GM12878 (cell line): Measurements from ENCODE around the gene TRMO. TPM values are rescaled to one million over a fixed set of nuclear protein-coding genes. Genes with fewer than 3 reads are reported as not detected.

ENCODE experiments used
- ATAC-seq: fragments of 200-7000 bp; cut with Tn5 transposase; 3 replicates; pipeline ENCODE4 v1.9.1; 2020; ENCODE audit warnings: mild to moderate bottlenecking, moderate library complexity
- BruUV-seq: library from RNA; stranded (reverse); fragments of 400-500 nt; replicated peaks from 2 replicates; lab custom pipeline; 2021; lab: Mats Ljungman, UMichigan
- CTCF ChIA-PET: fragments of 300-600 bp; sonication (Branson Sonifier 250); formaldehyde crosslinking; extraction: SDS; loops from one replicate; lab custom pipeline; 2021; ENCODE audit warnings: inconsistent platforms; lab: Yijun Ruan, JAX
- POLR2A ChIA-PET: fragments of 350-600 bp; formaldehyde crosslinking; extraction: SDS; loops from one replicate; lab custom pipeline; 2021; ENCODE audit warnings: inconsistent platforms; lab: Charles Lee
- RAD21 ChIA-PET: fragments of 300-600 bp; sonication (Branson Sonifier 250); formaldehyde crosslinking; loops from one replicate; lab custom pipeline; 2023; ENCODE audit warnings: antibody characterized with exemption; ENCODE audit not compliant: unreplicated experiment; lab: Charles Lee
- SMC1A ChIA-PET: fragments of 300-600 bp; sonication (Branson Sonifier 250); formaldehyde crosslinking; loops from one replicate; lab custom pipeline; 2023; ENCODE audit not compliant: unreplicated experiment, uncharacterized antibody; lab: Charles Lee
- DNase-seq: peaks from one replicate; pipeline ENCODE4 v3.0.0-alpha.2; 2011; ENCODE audit warnings: low read depth, low spot score
- FAIRE-seq: peaks from 3 replicates; lab custom pipeline; 2011; peaks lifted over from hg19 to GRCh38; lab: Jason Lieb, UNC
- H2AFZ ChIP-seq: 2 replicates; pipeline ENCODE4 v1.6.0; 2011; ENCODE audit warnings: low read depth, low read length, control low read depth; ENCODE audit not compliant: control insufficient read depth
- H3K27ac ChIP-seq: 2 replicates; pipeline ENCODE4 v1.5.1; 2011; ENCODE audit warnings: control low read depth; ENCODE audit not compliant: control insufficient read depth, insufficient read depth
- H3K27me3 ChIP-seq, 2 experiments: replicated peaks in 1 of 2; 2 replicates each; pipeline versions ENCODE4 v1.6.0 to v1.6.1; 2011; ENCODE audit warnings: low read length in 1 of 2; ENCODE audit not compliant: control insufficient read depth in 2 of 2, insufficient read depth in 2 of 2
- H3K36me3 ChIP-seq, 2 experiments: 2 replicates each; pipeline ENCODE4 v1.5.1; 2011; ENCODE audit warnings: low read length in 1 of 2; ENCODE audit not compliant: control insufficient read depth in 2 of 2, insufficient read depth in 2 of 2
- H3K4me1 ChIP-seq: 2 replicates; pipeline ENCODE4 v1.6.1; 2011; ENCODE audit warnings: mild to moderate bottlenecking, low read length, moderate library complexity, mixed read lengths; ENCODE audit not compliant: control insufficient read depth, insufficient read depth
- H3K4me2 ChIP-seq: 2 replicates; pipeline ENCODE4 v1.6.0; 2011; ENCODE audit warnings: control low read depth; ENCODE audit not compliant: control insufficient read depth, insufficient read depth
- H3K4me3 ChIP-seq: fragments of 200-600 bp; sonication (generic); 2 replicates; pipeline ENCODE4 v1.5.1; 2016
- H3K79me2 ChIP-seq: 2 replicates; pipeline ENCODE4 v1.6.0; 2011; ENCODE audit warnings: low read length; ENCODE audit not compliant: control insufficient read depth, insufficient read depth
- H3K9ac ChIP-seq: 2 replicates; pipeline ENCODE4 v1.8.0; 2011; ENCODE audit warnings: low read length, control low read depth, mixed read lengths; ENCODE audit not compliant: control insufficient read depth, insufficient read depth
- H3K9me3 ChIP-seq: replicated peaks from 3 replicates; pipeline ENCODE4 v1.5.1; 2011; ENCODE audit warnings: mild to moderate bottlenecking, low read length; ENCODE audit not compliant: control insufficient read depth, insufficient read depth
- H4K20me1 ChIP-seq: 2 replicates; pipeline ENCODE4 v1.6.0; 2011; ENCODE audit not compliant: control insufficient read depth, insufficient read depth
- BCLAF1 ChIP-seq: fragments of 450-650 bp; IDR thresholded peaks from 2 replicates; pipeline ENCODE4 v1.6.1; 2017; ENCODE audit warnings: antibody characterized with exemption, mild to moderate bottlenecking, moderate library complexity
- HDGF ChIP-seq: fragments of 450-650 bp; IDR thresholded peaks from 2 replicates; pipeline ENCODE4 v1.6.1; 2016; ENCODE audit warnings: antibody characterized with exemption
- MYC ChIP-seq: IDR thresholded peaks from 2 replicates; pipeline ENCODE4 v1.6.1; 2011; ENCODE audit warnings: mild to moderate bottlenecking, low read length, moderate library complexity, inconsistent platforms; ENCODE audit not compliant: insufficient read depth, insufficient replicate concordance, insufficient read length, severe bottlenecking
- PAX8 ChIP-seq: fragments of 450-650 bp; IDR thresholded peaks from 2 replicates; pipeline ENCODE4 v1.6.1; 2017; ENCODE audit warnings: mild to moderate bottlenecking, moderate library complexity
- PKNOX1 ChIP-seq: fragments of 450-650 bp; IDR thresholded peaks from 2 replicates; pipeline ENCODE4 v1.6.1; 2016; ENCODE audit warnings: mild to moderate bottlenecking
- REST ChIP-seq: IDR thresholded peaks from 2 replicates; pipeline ENCODE4 v1.6.1; 2012; ENCODE audit warnings: mild to moderate bottlenecking, low read depth, low read length
- SMAD1 ChIP-seq: fragments of 450-650 bp; IDR thresholded peaks from 2 replicates; pipeline ENCODE4 v1.6.1; 2018; ENCODE audit warnings: mild to moderate bottlenecking, low read depth; ENCODE audit not compliant: partially characterized antibody
- SMARCA5 ChIP-seq: fragments of 450-650 bp; IDR thresholded peaks from 2 replicates; pipeline ENCODE4 v1.6.1; 2017; ENCODE audit warnings: mild to moderate bottlenecking
- SUPT20H ChIP-seq: IDR thresholded peaks from 2 replicates; pipeline ENCODE4 v1.6.1; 2011; ENCODE audit warnings: low read depth, mild to moderate bottlenecking, low read length, moderate library complexity, borderline replicate concordance; ENCODE audit not compliant: control insufficient read depth
- USF1 ChIP-seq: IDR thresholded peaks from 2 replicates; pipeline ENCODE4 v1.6.1; 2011; ENCODE audit warnings: borderline replicate concordance, low read depth, mild to moderate bottlenecking, moderate library complexity, mixed read lengths, low read length; ENCODE audit not compliant: insufficient read depth; ENCODE audit errors: extremely low read length
- ZBTB11 ChIP-seq: fragments of 450-650 bp; formaldehyde crosslinking; IDR thresholded peaks from 2 replicates; pipeline ENCODE4 v1.5.0; 2022; ENCODE audit warnings: mild to moderate bottlenecking, missing genetic modification characterization
- WGBS: methylation state at CpG from one replicate; pipeline ENCODE4 v1.1.6; 2016; ENCODE audit warnings: low lambda C conversion rate; ENCODE audit not compliant: insufficient replicate concordance, insufficient coverage; ENCODE audit errors: missing lambda C conversion rate; 5-methylcytosine and 5-hydroxymethylcytosine counted together
- in situ Hi-C: fragments of 300-500 bp; cut with MboI; formaldehyde crosslinking; loops from 9 replicates; pipeline ENCODE4 v1.14.3; 2018; ENCODE audit warnings: mixed read lengths
- intact Hi-C: fragments of 100-400 bp; cut with micrococcal nuclease; formaldehyde crosslinking; loops from one replicate; pipeline ENCODE4 v1.14.2; 2022; ENCODE audit not compliant: unreplicated experiment
- polyA plus RNA-seq, 11 experiments: library from polyadenylated mRNA; depleted of rRNA in 4 of 11; unstranded in 6 of 11; stranded (reverse) in 5 of 11; fragments of >200 nt; fragmentation: Nextera tagmentation in 4 of 11; fragmentation: Illumina TruSeq in 1 of 11; extraction: Ambion mirVana in 4 of 11; extraction: Trizol in 1 of 11; gene quantifications; 1 replicate in 1 of 11; 2 replicates in 10 of 11; pipeline versions ENCODE4 v1.2.1 to v1.2.3, GENCODE V29; 2011 to 2016; ENCODE audit warnings: inconsistent platforms in 2 of 11, missing spikeins in 2 of 11, low read depth in 1 of 11
- total RNA-seq, 4 experiments: library from RNA; depleted of rRNA in 3 of 4; stranded (reverse); fragments of >200 nt in 3 of 4; fragmentation: Illumina TruSeq in 1 of 4; extraction: Trizol in 1 of 4; gene quantifications; 2 replicates each; pipeline versions ENCODE4 v1.2.1 to v1.2.3, GENCODE V29; 2013 to 2021

The TRMO gene
- total and polyA plus RNA-seq, 10 of the 15 experiments (the other 5 are each of a cell fraction or from before 2014, with no cell fraction given): 5.8 to 23.6 (median 15.3) TPM

GRCh38 chr9:97962575-97962974, 40.3 kb upstream of the TRMO start:
- SMC1A ChIA-PET: interaction anchor here (0.7 to 1.3 kb wide), 4 partner anchors 9 to 139 kb away, joined by 3 read pairs; no protein-coding TSS in a partner anchor
- intact Hi-C loops: no loop called here
- TF ChIP-seq PKNOX1 (no peak), SMAD1 (no peak), USF1 (no peak), SMARCA5 (no peak), ZBTB11 (CRISPR knock-in tag) (no peak), BCLAF1 (no peak), REST (no peak), HDGF (no peak), PAX8 (no peak), MYC (no peak), SUPT20H (no peak)

More at GRCh38 chr9:97962575-97962974, 40.3 kb upstream of the TRMO start:
- Histone ChIP-seq H3K4me2 (no peak overlapping the region), H3K27ac (no peak overlapping the region), H3K27me3 (no peaks in the 10 kb centered on the region; a peak in 2 of 4 replicates), H3K36me3 (no peaks in the 10 kb centered on the region), H3K79me2 (no peaks in the 10 kb centered on the region), H4K20me1 (no peaks in the 10 kb centered on the region), H2AFZ (no peak overlapping the region), H3K4me3 (no peak overlapping the region), H3K4me1 (no peaks in the 10 kb centered on the region), H3K9ac (no peak overlapping the region), H3K9me3 (no peaks in the 10 kb centered on the region)
- BruUV-seq: no TSS peak
- 41% methylated on average over 5 of the region's 5 CpGs for WGBS
- in situ Hi-C loops: no loop called here
- DNase-seq (no peak), ATAC-seq (no peak), FAIRE-seq (no peak)
- ChIA-PET POLR2A (no interaction called here), RAD21 (interaction anchor here (1.1 kb wide), 1 partner anchor 40 kb away, joined by 3 read pairs; no protein-coding TSS in a partner anchor), CTCF (interaction anchor here (1.1 to 2.3 kb wide), 4 partner anchors 11 to 72 kb away, joined by 4 to 8 read pairs (median 6); partner anchors contain the start of gene TRMO)
